ENCODE measurements around the gene THSD7B. TPM values are rescaled to one million over a fixed set of nuclear protein-coding genes. Genes with fewer than 3 reads are reported as not detected.

The THSD7B gene
- total and polyA plus RNA-seq, 2 donors: 0.50 to 4.2 TPM

- no peak for DNase-seq (ENCODE audit: low read depth in 6 of 9, low spot score in 9 of 9)
- H3K27ac ChIP-seq (ENCODE audit: low read depth in 1 of 2, low read length in 1 of 2): no peak overlapping the region
- H3K4me1 ChIP-seq (ENCODE audit: control insufficient read depth in 2 of 2, insufficient read depth in 2 of 2, low read length in 2 of 2): no peaks in the 10 kb centered on the region
- no peaks in the 10 kb centered on the region for H3K27me3 ChIP-seq (ENCODE audit: control insufficient read depth in 2 of 2, insufficient read depth in 1 of 2, low read length in 1 of 2)
- no peak overlapping the region for H3K4me3 ChIP-seq (ENCODE audit: low read length in 2 of 2)
- H3K9me3 ChIP-seq (ENCODE audit: control insufficient read depth in 2 of 2, insufficient read depth in 1 of 2, low read length in 1 of 2): no peaks in the 10 kb centered on the region
- 93% methylated on average over 3 of the region's 3 CpGs for WGBS
- H3K36me3 ChIP-seq (ENCODE audit: control insufficient read depth in 2 of 2, insufficient read depth in 2 of 2, low read length in 1 of 2): no peaks in the 10 kb centered on the region
Measured at GRCh38 chr2:137021763-137022162, 256.4 kb downstream of the THSD7B start.

- WGBS: 81% methylated on average over 2 of the region's 2 CpGs
- H3K9me3 ChIP-seq (ENCODE audit: control insufficient read depth in 2 of 2, insufficient read depth in 1 of 2, low read length in 1 of 2): no peaks in the 10 kb centered on the region
- no peak overlapping the region for H3K4me3 ChIP-seq (ENCODE audit: low read length in 2 of 2)
Measured at GRCh38 chr2:137023205-137023604, 257.9 kb downstream of the THSD7B start.

GRCh38 chr2:137031731-137032130 is 266.4 kb downstream of the THSD7B start:
- no peak for DNase-seq (ENCODE audit: low read depth in 6 of 9, low spot score in 9 of 9)
- H3K36me3 ChIP-seq (ENCODE audit: control insufficient read depth in 2 of 2, insufficient read depth in 2 of 2, low read length in 1 of 2): no peaks in the 10 kb centered on the region
- H3K27ac ChIP-seq (ENCODE audit: low read depth in 1 of 2, low read length in 1 of 2): no peak overlapping the region
- H3K4me3 ChIP-seq (ENCODE audit: low read length in 2 of 2): no peak overlapping the region
- no peaks in the 10 kb centered on the region for H3K4me1 ChIP-seq (ENCODE audit: control insufficient read depth in 2 of 2, insufficient read depth in 2 of 2, low read length in 2 of 2)
- H3K27me3 ChIP-seq (ENCODE audit: control insufficient read depth in 2 of 2, insufficient read depth in 1 of 2, low read length in 1 of 2): no peaks in the 10 kb centered on the region
- WGBS: 97% methylated on average over 4 of the region's 4 CpGs
- no peaks in the 10 kb centered on the region for H3K9me3 ChIP-seq (ENCODE audit: control insufficient read depth in 2 of 2, insufficient read depth in 1 of 2, low read length in 1 of 2)

More at GRCh38 chr2:137023205-137023604, 257.9 kb downstream of the THSD7B start:
- Histone ChIP-seq H3K36me3 (ENCODE audit: control insufficient read depth in 2 of 2, insufficient read depth in 2 of 2, low read length in 1 of 2) (no peaks in the 10 kb centered on the region), H3K27me3 (ENCODE audit: control insufficient read depth in 2 of 2, insufficient read depth in 1 of 2, low read length in 1 of 2) (no peaks in the 10 kb centered on the region), H3K4me1 (ENCODE audit: control insufficient read depth in 2 of 2, insufficient read depth in 2 of 2, low read length in 2 of 2) (no peaks in the 10 kb centered on the region), H3K27ac (ENCODE audit: low read depth in 1 of 2, low read length in 1 of 2) (no peak overlapping the region)
- DNase-seq (ENCODE audit: low read depth in 6 of 9, low spot score in 9 of 9): no peak

- Histone ChIP-seq H3K4me1 (ENCODE audit: control insufficient read depth in 2 of 2, insufficient read depth in 2 of 2, low read length in 2 of 2) (no peaks in the 10 kb centered on the region), H3K27me3 (ENCODE audit: control insufficient read depth in 2 of 2, insufficient read depth in 1 of 2, low read length in 1 of 2) (no peaks in the 10 kb centered on the region), H3K9me3 (ENCODE audit: control insufficient read depth in 2 of 2, insufficient read depth in 1 of 2, low read length in 1 of 2) (no peaks in the 10 kb centered on the region), H3K36me3 (ENCODE audit: control insufficient read depth in 2 of 2, insufficient read depth in 2 of 2, low read length in 1 of 2) (no peaks in the 10 kb centered on the region), H3K27ac (ENCODE audit: low read depth in 1 of 2, low read length in 1 of 2) (no peak overlapping the region), H3K4me3 (ENCODE audit: low read length in 2 of 2) (no peak overlapping the region)
- DNase-seq (ENCODE audit: low read depth in 6 of 9, low spot score in 9 of 9): no peak
- 93% methylated on average over 1 of the region's 1 CpG for WGBS
Measured at GRCh38 chr2:137036619-137037018, 271.3 kb downstream of the THSD7B start.

- no peak overlapping the region for H3K4me3 ChIP-seq (ENCODE audit: low read length in 2 of 2)
- no peak for DNase-seq (ENCODE audit: low read depth in 6 of 9, low spot score in 9 of 9)
- no peaks in the 10 kb centered on the region for H3K9me3 ChIP-seq (ENCODE audit: control insufficient read depth in 2 of 2, insufficient read depth in 1 of 2, low read length in 1 of 2)
- H3K4me1 ChIP-seq (ENCODE audit: control insufficient read depth in 2 of 2, insufficient read depth in 2 of 2, low read length in 2 of 2): no peaks in the 10 kb centered on the region
- no peak overlapping the region for H3K27ac ChIP-seq (ENCODE audit: low read depth in 1 of 2, low read length in 1 of 2)
- 91% methylated on average over 2 of the region's 2 CpGs for WGBS
- no peaks in the 10 kb centered on the region for H3K36me3 ChIP-seq (ENCODE audit: control insufficient read depth in 2 of 2, insufficient read depth in 2 of 2, low read length in 1 of 2)
- no peaks in the 10 kb centered on the region for H3K27me3 ChIP-seq (ENCODE audit: control insufficient read depth in 2 of 2, insufficient read depth in 1 of 2, low read length in 1 of 2)
Measured at GRCh38 chr2:137039482-137040152, 274.3 kb downstream of the THSD7B start.

GRCh38 chr2:137047369-137047768 is 282.0 kb downstream of the THSD7B start:
- Histone ChIP-seq H3K4me3 (ENCODE audit: low read length in 2 of 2) (no peak overlapping the region), H3K9me3 (ENCODE audit: control insufficient read depth in 2 of 2, insufficient read depth in 1 of 2, low read length in 1 of 2) (no peaks in the 10 kb centered on the region), H3K4me1 (ENCODE audit: control insufficient read depth in 2 of 2, insufficient read depth in 2 of 2, low read length in 2 of 2) (no peaks in the 10 kb centered on the region), H3K36me3 (ENCODE audit: control insufficient read depth in 2 of 2, insufficient read depth in 2 of 2, low read length in 1 of 2) (no peaks in the 10 kb centered on the region), H3K27ac (ENCODE audit: low read depth in 1 of 2, low read length in 1 of 2) (no peak overlapping the region), H3K27me3 (ENCODE audit: control insufficient read depth in 2 of 2, insufficient read depth in 1 of 2, low read length in 1 of 2) (no peaks in the 10 kb centered on the region)
- no peak for DNase-seq (ENCODE audit: low read depth in 6 of 9, low spot score in 9 of 9)
- 90% methylated on average over 5 of the region's 5 CpGs for WGBS

- Histone ChIP-seq H3K4me3 (ENCODE audit: low read length in 2 of 2) (no peak overlapping the region), H3K4me1 (ENCODE audit: control insufficient read depth in 2 of 2, insufficient read depth in 2 of 2, low read length in 2 of 2) (no peaks in the 10 kb centered on the region), H3K36me3 (ENCODE audit: control insufficient read depth in 2 of 2, insufficient read depth in 2 of 2, low read length in 1 of 2) (no peaks in the 10 kb centered on the region), H3K27ac (ENCODE audit: low read depth in 1 of 2, low read length in 1 of 2) (no peak overlapping the region), H3K9me3 (ENCODE audit: control insufficient read depth in 2 of 2, insufficient read depth in 1 of 2, low read length in 1 of 2) (no peaks in the 10 kb centered on the region), H3K27me3 (ENCODE audit: control insufficient read depth in 2 of 2, insufficient read depth in 1 of 2, low read length in 1 of 2) (no peaks in the 10 kb centered on the region)
- WGBS: 87% methylated on average over 5 of the region's 5 CpGs
- DNase-seq (ENCODE audit: low read depth in 6 of 9, low spot score in 9 of 9): no peak
Measured at GRCh38 chr2:137048455-137048854, 283.1 kb downstream of the THSD7B start.

- H3K36me3 ChIP-seq (ENCODE audit: control insufficient read depth in 2 of 2, insufficient read depth in 2 of 2, low read length in 1 of 2): no peaks in the 10 kb centered on the region
- H3K4me3 ChIP-seq (ENCODE audit: low read length in 2 of 2): no peak overlapping the region
- no peaks in the 10 kb centered on the region for H3K27me3 ChIP-seq (ENCODE audit: control insufficient read depth in 2 of 2, insufficient read depth in 1 of 2, low read length in 1 of 2)
- no peak for DNase-seq (ENCODE audit: low read depth in 6 of 9, low spot score in 9 of 9)
- H3K9me3 ChIP-seq (ENCODE audit: control insufficient read depth in 2 of 2, insufficient read depth in 1 of 2, low read length in 1 of 2): no peaks in the 10 kb centered on the region
- no peaks in the 10 kb centered on the region for H3K4me1 ChIP-seq (ENCODE audit: control insufficient read depth in 2 of 2, insufficient read depth in 2 of 2, low read length in 2 of 2)
- no peak overlapping the region for H3K27ac ChIP-seq (ENCODE audit: low read depth in 1 of 2, low read length in 1 of 2)
Measured at GRCh38 chr2:137049518-137049917, 284.2 kb downstream of the THSD7B start.

- Histone ChIP-seq H3K27ac (ENCODE audit: low read depth in 1 of 2, low read length in 1 of 2) (no peak overlapping the region), H3K4me3 (ENCODE audit: low read length in 2 of 2) (no peak overlapping the region), H3K27me3 (ENCODE audit: control insufficient read depth in 2 of 2, insufficient read depth in 1 of 2, low read length in 1 of 2) (no peaks in the 10 kb centered on the region), H3K36me3 (ENCODE audit: control insufficient read depth in 2 of 2, insufficient read depth in 2 of 2, low read length in 1 of 2) (no peaks in the 10 kb centered on the region), H3K9me3 (ENCODE audit: control insufficient read depth in 2 of 2, insufficient read depth in 1 of 2, low read length in 1 of 2) (no peaks in the 10 kb centered on the region), H3K4me1 (ENCODE audit: control insufficient read depth in 2 of 2, insufficient read depth in 2 of 2, low read length in 2 of 2) (no peaks in the 10 kb centered on the region)
- 94% methylated on average over 2 of the region's 2 CpGs for WGBS
- no peak for DNase-seq (ENCODE audit: low read depth in 6 of 9, low spot score in 9 of 9)
Measured at GRCh38 chr2:137050949-137051348, 285.6 kb downstream of the THSD7B start.

Measured in thymus (tissue), 11 donors.